ENCODE measurements around the gene HNF1A.

DNA sequence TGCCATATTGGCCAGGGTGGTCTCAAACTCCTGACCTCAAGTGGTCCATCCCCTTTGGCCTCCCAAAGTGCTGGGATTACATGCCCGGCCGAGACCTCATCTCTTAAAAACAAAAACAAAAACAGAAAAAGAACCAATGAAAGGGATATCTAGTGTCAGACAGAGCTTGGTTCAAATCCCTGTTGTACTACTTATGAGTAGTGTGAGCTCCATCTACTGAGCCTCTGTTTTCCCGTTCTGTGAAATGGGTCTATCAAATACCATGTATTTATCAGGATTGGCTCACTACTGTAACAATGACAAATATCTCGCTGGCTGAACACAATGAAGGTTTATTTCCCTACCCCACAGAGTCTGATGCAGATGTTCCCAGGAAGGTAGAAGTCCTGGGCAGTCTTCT lies 36.9 kb upstream of the HNF1A start:
- TF ChIP-seq, protein P1, sequence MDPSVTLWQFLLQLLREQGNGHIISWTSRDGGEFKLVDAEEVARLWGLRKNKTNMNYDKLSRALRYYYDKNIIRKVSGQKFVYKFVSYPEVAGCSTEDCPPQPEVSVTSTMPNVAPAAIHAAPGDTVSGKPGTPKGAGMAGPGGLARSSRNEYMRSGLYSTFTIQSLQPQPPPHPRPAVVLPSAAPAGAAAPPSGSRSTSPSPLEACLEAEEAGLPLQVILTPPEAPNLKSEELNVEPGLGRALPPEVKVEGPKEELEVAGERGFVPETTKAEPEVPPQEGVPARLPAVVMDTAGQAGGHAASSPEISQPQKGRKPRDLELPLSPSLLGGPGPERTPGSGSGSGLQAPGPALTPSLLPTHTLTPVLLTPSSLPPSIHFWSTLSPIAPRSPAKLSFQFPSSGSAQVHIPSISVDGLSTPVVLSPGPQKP (IDR thresholded peaks at IDR 0.05; ENCODE audit: borderline replicate concordance, low read depth, low read length): no peak
- TF ChIP-seq FOS (IDR thresholded peaks at IDR 0.05; ENCODE audit: low read depth, low read length) (no peak), RCOR1 (IDR thresholded peaks at IDR 0.05; ENCODE audit: insufficient replicate concordance, low read length) (no peak), POLR2A (IDR thresholded peaks at IDR 0.05; ENCODE audit: low read depth, low read length) (no peak), MAFK (IDR thresholded peaks at IDR 0.05; ENCODE audit: low read depth, low read length) (no peak), BHLHE40 (IDR thresholded peaks at IDR 0.05; ENCODE audit: low read depth, low read length) (no peak), RAD21 (IDR thresholded peaks at IDR 0.05; ENCODE audit: low read length) (no peak), MAZ (IDR thresholded peaks at IDR 0.05; ENCODE audit: borderline replicate concordance, low read depth, low read length) (no peak), SMC3 (IDR thresholded peaks at IDR 0.05; ENCODE audit: low read depth, low read length) (no peak), CEBPB (IDR thresholded peaks at IDR 0.05; ENCODE audit: low read depth, low read length) (no peak), MXI1 (IDR thresholded peaks at IDR 0.05; ENCODE audit: borderline replicate concordance, low read depth, low read length) (no peak)
- TF ChIP-seq, protein P2, sequence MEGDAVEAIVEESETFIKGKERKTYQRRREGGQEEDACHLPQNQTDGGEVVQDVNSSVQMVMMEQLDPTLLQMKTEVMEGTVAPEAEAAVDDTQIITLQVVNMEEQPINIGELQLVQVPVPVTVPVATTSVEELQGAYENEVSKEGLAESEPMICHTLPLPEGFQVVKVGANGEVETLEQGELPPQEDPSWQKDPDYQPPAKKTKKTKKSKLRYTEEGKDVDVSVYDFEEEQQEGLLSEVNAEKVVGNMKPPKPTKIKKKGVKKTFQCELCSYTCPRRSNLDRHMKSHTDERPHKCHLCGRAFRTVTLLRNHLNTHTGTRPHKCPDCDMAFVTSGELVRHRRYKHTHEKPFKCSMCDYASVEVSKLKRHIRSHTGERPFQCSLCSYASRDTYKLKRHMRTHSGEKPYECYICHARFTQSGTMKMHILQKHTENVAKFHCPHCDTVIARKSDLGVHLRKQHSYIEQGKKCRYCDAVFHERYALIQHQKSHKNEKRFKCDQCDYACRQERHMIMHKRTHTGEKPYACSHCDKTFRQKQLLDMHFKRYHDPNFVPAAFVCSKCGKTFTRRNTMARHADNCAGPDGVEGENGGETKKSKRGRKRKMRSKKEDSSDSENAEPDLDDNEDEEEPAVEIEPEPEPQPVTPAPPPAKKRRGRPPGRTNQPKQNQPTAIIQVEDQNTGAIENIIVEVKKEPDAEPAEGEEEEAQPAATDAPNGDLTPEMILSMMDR (conservative IDR thresholded peaks at IDR 0.05; ENCODE audit: low read depth, low read length): no peak
- TF ChIP-seq, protein P3, sequence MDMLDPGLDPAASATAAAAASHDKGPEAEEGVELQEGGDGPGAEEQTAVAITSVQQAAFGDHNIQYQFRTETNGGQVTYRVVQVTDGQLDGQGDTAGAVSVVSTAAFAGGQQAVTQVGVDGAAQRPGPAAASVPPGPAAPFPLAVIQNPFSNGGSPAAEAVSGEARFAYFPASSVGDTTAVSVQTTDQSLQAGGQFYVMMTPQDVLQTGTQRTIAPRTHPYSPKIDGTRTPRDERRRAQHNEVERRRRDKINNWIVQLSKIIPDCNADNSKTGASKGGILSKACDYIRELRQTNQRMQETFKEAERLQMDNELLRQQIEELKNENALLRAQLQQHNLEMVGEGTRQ (IDR thresholded peaks at IDR 0.05; ENCODE audit: low read depth, low read length): no peak

All from IMR-90 (cell line).